Measurements from ENCODE around the gene MS4A15.
"Not testable (repeated sequence)": the region's sequence is repeated elsewhere in the genome, so short reads cannot be mapped to it uniquely, and the experiment has no call there.

MS4A15 gene

GRCh38 chr11:60809249-60809648 lies 52.6 kb downstream of the MS4A15 start:
- DNase-seq (ENCODE audit: low spot score): no peak

GRCh38 chr11:60809691-60810090 lies 53.0 kb downstream of the MS4A15 start:
- DNase-seq (ENCODE audit: low spot score): no peak

GRCh38 chr11:60810151-60810550 lies 53.5 kb downstream of the MS4A15 start:
- no peak for DNase-seq (ENCODE audit: low spot score)

- DNase-seq (ENCODE audit: low spot score): no peak
These were observed 53.9 kb downstream of the MS4A15 start for GRCh38 chr11:60810569-60810968.

- no peak for DNase-seq (ENCODE audit: low spot score)
These were observed 56.7 kb downstream of the MS4A15 start for GRCh38 chr11:60813324-60813723.

- DNase-seq (ENCODE audit: low spot score): no peak
These were observed 57.4 kb downstream of the MS4A15 start for GRCh38 chr11:60814112-60814511.

GRCh38 chr11:60816590-60817157 lies 60.0 kb downstream of the MS4A15 start:
- no peak for DNase-seq (ENCODE audit: low spot score)

GRCh38 chr11:60818057-60818456 lies 61.4 kb downstream of the MS4A15 start:
- no peak for DNase-seq (ENCODE audit: low spot score)

GRCh38 chr11:60821827-60822599 lies 65.3 kb downstream of the MS4A15 start:
- no peak for DNase-seq (ENCODE audit: low spot score)

GRCh38 chr11:60823745-60824306 lies 67.2 kb downstream of the MS4A15 start:
- DNase-seq (ENCODE audit: low spot score): not testable (repeated sequence)

- DNase-seq (ENCODE audit: low spot score): no peak
These were observed 68.5 kb downstream of the MS4A15 start for GRCh38 chr11:60825118-60825517.

- DNase-seq (ENCODE audit: low spot score): no peak
These were observed 69.1 kb downstream of the MS4A15 start for GRCh38 chr11:60825790-60826189.
